ENCODE results near the gene IRAK1BP1. TPM values are rescaled to one million over a fixed set of nuclear protein-coding genes. Genes with fewer than 3 reads are reported as not detected.
A peak's percentile ranks its signal among the peaks of the same experiment; 100 is the strongest.
"Not testable (repeated sequence)": the region's sequence is repeated elsewhere in the genome, so short reads cannot be mapped to it uniquely, and the experiment has no call there.

Gene IRAK1BP1
- total RNA-seq, 2 donors from 2014 or later = 5.0 to 6.3 TPM

- H3K27ac ChIP-seq = peak overlapping the region; percentile 29 to 57
- H3K27me3 ChIP-seq (replicated peaks; ENCODE audit: insufficient read depth) = no peaks in the 10 kb centered on the region
- TF ChIP-seq, protein P1, sequence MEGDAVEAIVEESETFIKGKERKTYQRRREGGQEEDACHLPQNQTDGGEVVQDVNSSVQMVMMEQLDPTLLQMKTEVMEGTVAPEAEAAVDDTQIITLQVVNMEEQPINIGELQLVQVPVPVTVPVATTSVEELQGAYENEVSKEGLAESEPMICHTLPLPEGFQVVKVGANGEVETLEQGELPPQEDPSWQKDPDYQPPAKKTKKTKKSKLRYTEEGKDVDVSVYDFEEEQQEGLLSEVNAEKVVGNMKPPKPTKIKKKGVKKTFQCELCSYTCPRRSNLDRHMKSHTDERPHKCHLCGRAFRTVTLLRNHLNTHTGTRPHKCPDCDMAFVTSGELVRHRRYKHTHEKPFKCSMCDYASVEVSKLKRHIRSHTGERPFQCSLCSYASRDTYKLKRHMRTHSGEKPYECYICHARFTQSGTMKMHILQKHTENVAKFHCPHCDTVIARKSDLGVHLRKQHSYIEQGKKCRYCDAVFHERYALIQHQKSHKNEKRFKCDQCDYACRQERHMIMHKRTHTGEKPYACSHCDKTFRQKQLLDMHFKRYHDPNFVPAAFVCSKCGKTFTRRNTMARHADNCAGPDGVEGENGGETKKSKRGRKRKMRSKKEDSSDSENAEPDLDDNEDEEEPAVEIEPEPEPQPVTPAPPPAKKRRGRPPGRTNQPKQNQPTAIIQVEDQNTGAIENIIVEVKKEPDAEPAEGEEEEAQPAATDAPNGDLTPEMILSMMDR (IDR thresholded peaks at IDR 0.05) = no peak
- TF ChIP-seq POLR2AphosphoS5 (IDR thresholded peaks at IDR 0.05) (no peak), POLR2A (IDR thresholded peaks at IDR 0.05) (no peak)
- intact Hi-C loops (cut with DNase I) = no loop called here
- WGBS = 1% methylated on average over 13 of the region's 13 CpGs
- no peaks in the 10 kb centered on the region for H3K9me3 ChIP-seq
- H3K4me3 ChIP-seq = peak overlapping the region; percentile 54 to 67
- no peaks in the 10 kb centered on the region for H3K36me3 ChIP-seq
- H3K4me1 ChIP-seq (replicated peaks) = no peaks in the 10 kb centered on the region
- DNase-seq (ENCODE audit: low spot score) = no peak
These were observed 356 bp upstream of the IRAK1BP1 start for GRCh38 chr6:78867020-78867369.

GRCh38 chr6:78868116-78868515 lies 765 bp downstream of the IRAK1BP1 start:
- TF ChIP-seq, protein P1 (IDR thresholded peaks at IDR 0.05) = no peak
- no peak for TF ChIP-seq POLR2A (IDR thresholded peaks at IDR 0.05)
- TF ChIP-seq POLR2AphosphoS5 (IDR thresholded peaks at IDR 0.05) = no peak
- Histone ChIP-seq H3K27ac (no peak overlapping the region), H3K4me3 (peak overlapping the region; percentile 54 to 67), H3K27me3 (replicated peaks; ENCODE audit: insufficient read depth) (no peaks in the 10 kb centered on the region), H3K9me3 (no peaks in the 10 kb centered on the region), H3K36me3 (no peaks in the 10 kb centered on the region), H3K4me1 (replicated peaks) (no peaks in the 10 kb centered on the region)
- DNase-seq (ENCODE audit: low spot score) = no peak
- WGBS = 21% methylated on average over 8 of the region's 8 CpGs
- intact Hi-C loops (cut with DNase I) = no loop called here

DNA sequence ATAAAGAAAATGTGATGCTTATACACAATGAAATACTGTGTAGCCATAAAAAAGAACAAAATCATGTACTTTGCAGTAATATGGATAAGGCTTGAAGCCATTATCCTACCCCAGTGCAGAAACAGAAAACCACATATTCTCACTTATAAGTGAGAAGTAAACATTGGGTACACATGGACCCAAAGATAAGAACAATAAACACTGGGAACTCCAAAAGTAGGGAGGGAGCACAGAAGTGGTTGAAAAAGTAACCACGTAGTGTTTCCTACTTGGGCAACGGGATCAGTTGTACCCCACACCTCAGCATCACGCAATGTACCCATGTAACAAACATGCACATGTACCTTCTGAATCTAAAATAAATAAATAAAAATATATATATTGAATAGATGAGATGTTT lies 8.2 kb downstream of the IRAK1BP1 start:
- Histone ChIP-seq H3K27ac (no peak overlapping the region), H3K9me3 (no peaks in the 10 kb centered on the region), H3K4me1 (replicated peaks) (no peaks in the 10 kb centered on the region), H3K27me3 (replicated peaks; ENCODE audit: insufficient read depth) (no peaks in the 10 kb centered on the region), H3K4me3 (no peak overlapping the region), H3K36me3 (no peaks in the 10 kb centered on the region)
- intact Hi-C loops (cut with DNase I) = no loop called here
- TF ChIP-seq POLR2A (IDR thresholded peaks at IDR 0.05) = no peak
- TF ChIP-seq, protein P1 (IDR thresholded peaks at IDR 0.05) = no peak
- DNase-seq (ENCODE audit: low spot score) = no peak
- 51% methylated on average over 3 of the region's 3 CpGs for WGBS

- WGBS = 96% methylated on average over 5 of the region's 5 CpGs
- Histone ChIP-seq H3K36me3 (no peaks in the 10 kb centered on the region), H3K4me1 (replicated peaks) (no peaks in the 10 kb centered on the region)
These were observed 16.3 kb downstream of the IRAK1BP1 start for GRCh38 chr6:78883651-78884050.

GRCh38 chr6:78889901-78890300 lies 22.6 kb downstream of the IRAK1BP1 start:
- H3K4me3 ChIP-seq; DNase-seq (ENCODE audit: low spot score); H3K4me1 ChIP-seq (replicated peaks); intact Hi-C loops (cut with DNase I); H3K27ac ChIP-seq; H3K9me3 ChIP-seq; H3K27me3 ChIP-seq (replicated peaks; ENCODE audit: insufficient read depth); H3K36me3 ChIP-seq: not testable (repeated sequence)
- 97% methylated on average over 5 of the region's 5 CpGs for WGBS

More at GRCh38 chr6:78883651-78884050, 16.3 kb downstream of the IRAK1BP1 start:
- no peak for DNase-seq (ENCODE audit: low spot score)
- no peaks in the 10 kb centered on the region for H3K9me3 ChIP-seq
- H3K27ac ChIP-seq = no peak overlapping the region
- no peak for TF ChIP-seq POLR2A (IDR thresholded peaks at IDR 0.05)
- TF ChIP-seq, protein P1 (IDR thresholded peaks at IDR 0.05) = no peak
- TF ChIP-seq POLR2AphosphoS5 (IDR thresholded peaks at IDR 0.05) = no peak
- intact Hi-C loops (cut with DNase I) = no loop called here
- no peak overlapping the region for H3K4me3 ChIP-seq
- no peaks in the 10 kb centered on the region for H3K27me3 ChIP-seq (replicated peaks; ENCODE audit: insufficient read depth)

Data from prostate gland (tissue), 2 donors.